Omental fat pad (tissue), 4 donors: ENCODE measurements around the gene IFITM5. TPM values are rescaled to one million over a fixed set of nuclear protein-coding genes. Genes with fewer than 3 reads are reported as not detected.
"Not testable (repeated sequence)": the region's sequence is repeated elsewhere in the genome, so short reads cannot be mapped to it uniquely, and the experiment has no call there.

Source experiments
- ATAC-seq: fragments of 150-250 bp; one replicate; pipeline ENCODE4 v1.9.1; 2016; ENCODE audit warnings: mild to moderate bottlenecking, moderate library complexity; ENCODE audit not compliant: low FRiP score
- DNase-seq: peaks from one replicate; pipeline ENCODE4 v3.0.0-alpha.2; 2019; ENCODE audit warnings: low spot score
- total RNA-seq, 4 donors: library from RNA; depleted of rRNA; stranded (reverse); fragments of >200 nt; gene quantifications; one replicate each; pipeline ENCODE4 v1.1.0, GENCODE V29; 2016
- TF ChIP-seq, protein P1 (sequence below), 3 donors: fragments of 450-650 bp; IDR thresholded peaks; one replicate each; pipeline ENCODE4 v1.5.1; 2016 to 2017; ENCODE audit warnings: antibody characterized with exemption in 3 of 3, mild to moderate bottlenecking in 3 of 3, moderate library complexity in 2 of 3

Gene IFITM5
- total RNA-seq, 4 donors from 2014 or later: not detected

DNA sequence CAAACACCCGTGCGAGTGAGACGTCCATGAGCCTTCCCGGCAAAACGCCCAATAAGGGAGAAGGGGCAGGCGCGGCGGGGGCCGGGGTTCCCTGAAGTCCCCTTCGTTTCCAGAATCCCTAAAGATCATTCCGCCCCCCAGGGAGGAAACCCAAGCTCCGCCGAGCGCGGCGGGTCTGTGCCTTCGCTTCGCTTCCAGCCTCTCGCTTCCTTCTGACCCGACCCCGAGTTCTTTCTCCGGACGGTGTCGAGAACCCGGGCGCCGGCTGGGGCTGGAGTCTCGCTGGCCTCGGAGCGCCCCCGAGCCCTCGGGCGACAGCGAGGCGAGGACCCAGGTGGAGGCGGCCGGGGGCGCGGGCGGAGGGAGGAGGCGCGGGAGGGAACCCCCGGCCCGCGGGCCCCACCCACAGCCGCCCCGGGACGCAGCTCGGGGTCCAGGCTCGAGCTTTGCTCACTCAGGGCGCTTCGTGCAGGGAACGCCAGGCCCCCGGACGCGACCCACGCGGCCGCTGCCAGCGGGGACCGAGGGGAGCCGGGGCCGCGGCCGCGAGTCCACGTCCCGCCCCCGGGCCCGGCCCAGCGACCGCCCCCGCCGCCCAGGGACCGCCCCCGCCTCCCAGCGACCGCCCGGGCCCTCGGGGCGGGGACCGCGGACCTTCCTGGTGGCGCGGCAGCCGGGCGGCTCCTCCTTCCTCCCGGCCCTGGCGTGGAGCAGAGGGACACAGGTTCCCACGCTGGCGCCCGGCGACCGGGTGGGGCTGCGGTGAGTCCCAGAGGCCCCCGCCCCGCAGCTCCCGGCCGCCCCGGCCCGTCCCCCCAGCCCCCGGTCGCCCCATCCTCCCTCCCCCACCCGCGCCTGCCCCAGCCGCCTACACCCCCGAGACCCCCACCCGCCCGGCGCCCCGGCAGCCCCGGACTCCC, 10.6 kb downstream of the IFITM5 start, which contains the start of gene PGGHG:
Gene PGGHG (plus strand): TSS at position 649 of the 920 bp plus-strand sequence. CDS start 691 bp downstream, outside the sequence.
- TF ChIP-seq, protein P1, sequence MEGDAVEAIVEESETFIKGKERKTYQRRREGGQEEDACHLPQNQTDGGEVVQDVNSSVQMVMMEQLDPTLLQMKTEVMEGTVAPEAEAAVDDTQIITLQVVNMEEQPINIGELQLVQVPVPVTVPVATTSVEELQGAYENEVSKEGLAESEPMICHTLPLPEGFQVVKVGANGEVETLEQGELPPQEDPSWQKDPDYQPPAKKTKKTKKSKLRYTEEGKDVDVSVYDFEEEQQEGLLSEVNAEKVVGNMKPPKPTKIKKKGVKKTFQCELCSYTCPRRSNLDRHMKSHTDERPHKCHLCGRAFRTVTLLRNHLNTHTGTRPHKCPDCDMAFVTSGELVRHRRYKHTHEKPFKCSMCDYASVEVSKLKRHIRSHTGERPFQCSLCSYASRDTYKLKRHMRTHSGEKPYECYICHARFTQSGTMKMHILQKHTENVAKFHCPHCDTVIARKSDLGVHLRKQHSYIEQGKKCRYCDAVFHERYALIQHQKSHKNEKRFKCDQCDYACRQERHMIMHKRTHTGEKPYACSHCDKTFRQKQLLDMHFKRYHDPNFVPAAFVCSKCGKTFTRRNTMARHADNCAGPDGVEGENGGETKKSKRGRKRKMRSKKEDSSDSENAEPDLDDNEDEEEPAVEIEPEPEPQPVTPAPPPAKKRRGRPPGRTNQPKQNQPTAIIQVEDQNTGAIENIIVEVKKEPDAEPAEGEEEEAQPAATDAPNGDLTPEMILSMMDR (IDR thresholded peaks at IDR 0.05): no peak
- peak; percentile 42 for ATAC-seq
- DNase-seq: no peak

DNA sequence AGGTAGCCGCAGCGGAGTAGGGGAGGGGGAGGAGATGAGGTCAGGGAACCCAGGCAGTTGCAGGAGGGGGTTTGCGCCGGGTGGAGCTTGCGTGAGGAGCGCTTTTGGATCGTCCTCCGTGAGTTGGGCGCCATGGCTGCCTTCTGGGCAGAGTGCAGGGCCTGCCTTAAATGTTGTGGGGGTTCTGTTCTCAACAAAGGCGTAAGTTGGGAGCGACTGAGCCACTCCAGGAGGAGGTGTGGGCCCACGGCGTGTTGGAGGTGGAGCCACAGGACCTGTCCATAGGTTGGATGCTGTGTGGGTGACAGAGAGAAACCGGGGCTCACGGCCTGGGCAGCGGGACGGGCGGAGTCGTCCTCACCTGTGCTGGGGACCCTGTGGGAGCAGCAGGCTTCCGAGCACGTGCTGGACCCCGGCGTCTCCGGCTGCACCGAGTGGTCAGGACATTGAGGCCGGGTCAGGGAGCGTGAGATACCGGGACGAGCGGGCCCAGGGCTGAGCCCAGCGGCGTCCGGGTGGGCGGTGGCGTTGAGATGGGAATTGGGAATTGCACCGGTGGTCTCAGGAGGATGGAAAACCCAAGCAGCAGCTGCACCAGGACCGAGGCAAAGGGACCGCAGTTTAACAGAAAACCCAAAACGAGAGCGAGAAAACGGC, 11.4 kb downstream of the IFITM5 start:
- ATAC-seq (no peak), DNase-seq (no peak)
- TF ChIP-seq, protein P1 (IDR thresholded peaks at IDR 0.05): no peak

DNA sequence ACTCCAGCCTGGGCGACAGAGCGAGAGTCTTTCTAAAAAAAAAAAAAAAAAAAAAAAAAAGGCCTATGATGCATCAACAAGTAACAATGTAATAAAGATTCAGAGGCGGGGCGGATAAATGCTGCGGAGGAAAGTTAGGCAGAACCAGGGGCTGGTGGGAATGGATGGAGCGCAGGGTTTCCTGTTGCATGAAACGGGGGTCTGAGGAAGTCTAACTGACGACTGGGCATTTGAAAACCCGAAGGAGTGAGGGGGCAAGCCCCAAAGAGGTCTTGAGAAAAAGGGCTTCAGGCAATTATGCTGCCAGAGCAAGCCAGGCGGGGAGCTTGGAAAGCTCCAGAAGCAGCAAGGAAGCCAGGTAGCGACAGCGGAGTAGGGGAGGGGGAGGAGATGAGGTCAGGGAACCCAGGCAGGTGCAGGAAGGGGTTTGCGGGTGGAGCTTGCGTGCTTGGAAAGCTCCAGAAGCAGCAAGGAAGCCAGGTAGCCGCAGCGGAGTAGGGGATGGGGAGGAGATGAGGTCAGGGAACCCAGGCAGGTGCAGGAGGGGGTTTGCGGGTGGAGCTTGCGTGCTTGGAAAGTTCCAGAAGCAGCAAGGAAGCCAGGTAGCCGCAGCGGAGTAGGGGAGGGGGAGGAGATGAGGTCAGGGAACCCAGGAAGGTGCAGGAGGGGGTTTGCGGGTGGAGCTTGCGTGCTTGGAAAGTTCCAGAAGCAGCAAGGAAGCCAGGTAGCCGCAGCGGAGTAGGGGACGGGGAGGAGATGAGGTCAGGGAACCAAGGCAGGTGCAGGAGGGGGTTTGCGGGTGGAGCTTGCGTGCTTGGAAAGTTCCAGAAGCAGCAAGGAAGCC, 12.1 kb downstream of the IFITM5 start:
- DNase-seq, ATAC-seq: not testable (repeated sequence)

DNA sequence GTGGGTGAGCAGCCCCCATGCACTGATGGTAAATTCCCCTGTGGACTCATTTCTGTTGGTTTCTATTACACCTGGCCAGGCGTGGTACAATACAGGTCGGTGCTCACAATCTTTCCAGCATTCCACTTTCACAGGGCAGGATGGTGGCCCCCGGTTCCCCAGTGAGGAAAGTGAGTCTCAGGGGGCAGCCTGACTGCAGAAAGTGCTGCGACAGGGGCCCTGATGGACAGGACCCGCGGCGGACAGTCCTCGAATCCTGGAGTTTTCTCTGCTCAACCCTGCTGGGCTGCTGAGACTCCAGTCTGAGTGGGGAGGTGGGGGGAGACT, 13.5 kb downstream of the IFITM5 start:
- DNase-seq (no peak), ATAC-seq (no peak)
- TF ChIP-seq, protein P1 (IDR thresholded peaks at IDR 0.05): no peak

DNA sequence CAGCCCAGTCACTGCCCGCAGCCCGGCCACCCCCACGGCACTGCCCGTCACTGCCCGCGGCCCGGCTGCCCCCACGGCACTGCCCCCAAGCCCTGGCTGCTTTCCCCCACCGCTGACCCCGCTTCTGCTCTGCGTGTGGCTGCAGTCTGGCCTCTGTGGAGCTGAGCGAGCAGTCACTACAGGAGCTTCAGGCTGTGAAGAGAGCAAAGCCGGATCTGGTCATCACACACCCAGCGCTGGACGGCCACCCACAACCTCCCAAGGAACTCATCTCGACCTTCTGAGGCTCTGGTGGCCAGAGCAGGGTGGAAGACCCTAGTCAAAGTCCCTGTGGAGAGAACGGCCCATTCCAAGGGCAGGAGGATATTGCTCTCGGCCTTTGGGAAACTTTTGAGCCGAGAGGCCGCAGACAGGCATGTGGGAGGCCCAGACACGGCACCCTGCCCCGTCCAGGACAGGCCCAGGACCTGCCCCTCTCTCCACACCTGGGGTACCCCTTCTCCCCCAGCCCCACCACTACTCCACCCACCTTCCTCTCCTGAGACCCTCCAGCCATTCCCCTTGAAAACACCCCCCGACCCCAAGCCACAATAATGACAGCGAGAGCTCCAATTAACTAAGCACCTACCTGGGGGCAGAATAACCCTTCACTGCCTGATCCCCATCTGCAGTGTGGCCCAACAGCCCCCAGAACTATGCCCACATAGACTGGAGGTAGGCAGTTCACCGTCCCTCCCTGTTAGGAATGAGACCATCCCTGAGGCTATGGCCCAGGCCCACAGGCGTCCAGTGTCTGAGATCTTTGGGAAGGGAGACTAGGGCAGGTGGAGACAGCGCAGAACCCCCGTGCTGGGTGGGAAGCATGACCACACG, 14.1 kb downstream of the IFITM5 start:
- no peak for ATAC-seq
- TF ChIP-seq, protein P1 (IDR thresholded peaks at IDR 0.05): no peak
- DNase-seq: no peak

DNA sequence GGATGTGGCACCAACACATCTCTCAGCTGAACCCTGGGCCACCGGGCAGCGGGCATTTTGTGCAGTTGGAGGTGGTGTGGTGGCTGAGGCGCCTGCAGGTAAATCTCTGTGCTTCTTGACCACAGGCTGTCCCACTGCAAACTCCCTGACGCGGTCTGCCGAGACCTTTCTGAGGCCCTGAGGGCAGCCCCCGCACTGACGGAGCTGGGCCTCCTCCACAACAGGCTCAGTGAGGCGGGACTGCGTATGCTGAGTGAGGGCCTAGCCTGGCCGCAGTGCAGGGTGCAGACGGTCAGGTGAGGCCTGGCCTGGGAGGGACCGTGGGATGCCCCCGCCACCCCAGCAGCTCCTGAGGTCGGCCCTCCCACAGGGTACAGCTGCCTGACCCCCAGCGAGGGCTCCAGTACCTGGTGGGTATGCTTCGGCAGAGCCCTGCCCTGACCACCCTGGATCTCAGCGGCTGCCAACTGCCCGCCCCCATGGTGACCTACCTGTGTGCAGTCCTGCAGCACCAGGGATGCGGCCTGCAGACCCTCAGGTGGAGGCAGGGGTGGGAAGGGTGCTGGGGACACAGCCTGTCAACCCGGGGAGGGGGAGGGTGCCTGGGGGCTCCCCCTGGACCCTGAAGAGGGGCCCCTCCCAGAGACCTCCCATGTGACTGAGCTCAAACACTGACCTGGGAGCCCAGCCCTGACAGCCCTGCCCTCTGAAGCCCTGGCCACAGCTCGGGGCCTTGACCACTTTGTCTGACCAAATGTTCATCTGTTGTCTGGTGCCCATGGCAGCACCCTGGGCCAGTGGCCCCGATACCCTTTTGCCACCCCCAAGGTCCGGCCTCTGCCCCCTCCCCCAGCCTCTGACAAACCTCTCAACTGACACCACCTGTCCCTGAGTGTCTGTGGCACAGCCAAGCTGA, 15.0 kb downstream of the IFITM5 start:
- DNase-seq (no peak), ATAC-seq (no peak)
- TF ChIP-seq, protein P1 (IDR thresholded peaks at IDR 0.05): no peak
